Liver (tissue), 9 donors: ENCODE data around the gene DAP3. TPM values are rescaled to one million over a fixed set of nuclear protein-coding genes. Genes with fewer than 3 reads are reported as not detected.

Source experiments
- DNase-seq: peaks from one replicate; pipeline ENCODE4 v3.0.0-alpha.2; 2017; ENCODE audit warnings: low spot score
- H3K27ac ChIP-seq, 2 donors: one replicate each; pipeline ENCODE4 v1.7.0; 2013; ENCODE audit warnings: inconsistent platforms in 2 of 2, low read length in 2 of 2, control low read depth in 1 of 2, low read depth in 1 of 2, mild to moderate bottlenecking in 1 of 2
- H3K27me3 ChIP-seq, 4 donors: one replicate each; pipeline versions ENCODE4 v1.6.1 to v1.7.0; 2013; ENCODE audit warnings: low read length in 3 of 4, inconsistent platforms in 1 of 4, mild to moderate bottlenecking in 1 of 4, moderate library complexity in 1 of 4; ENCODE audit not compliant: control insufficient read depth in 4 of 4, insufficient read depth in 4 of 4
- H3K36me3 ChIP-seq, 4 donors: one replicate each; pipeline versions ENCODE4 v1.6.1 to v1.7.0; 2013; ENCODE audit warnings: low read length in 3 of 4, mild to moderate bottlenecking in 3 of 4, low read depth in 1 of 4, moderate library complexity in 1 of 4; ENCODE audit not compliant: control insufficient read depth in 4 of 4, insufficient read depth in 3 of 4
- H3K4me1 ChIP-seq, 4 donors: one replicate each; pipeline versions ENCODE4 v1.6.1 to v1.7.0; 2013; ENCODE audit warnings: low read length in 3 of 4, mild to moderate bottlenecking in 3 of 4, moderate library complexity in 1 of 4; ENCODE audit not compliant: control insufficient read depth in 4 of 4, insufficient read depth in 4 of 4
- H3K4me3 ChIP-seq, 3 donors: one replicate each; pipeline versions ENCODE4 v1.6.1 to v1.7.0; 2013; ENCODE audit warnings: low read length in 3 of 3, control low read depth in 1 of 3, low read depth in 1 of 3, mild to moderate bottlenecking in 1 of 3
- H3K9ac ChIP-seq, 2 donors: one replicate each; pipeline ENCODE4 v1.7.0; 2013; ENCODE audit warnings: low read length in 2 of 2, mild to moderate bottlenecking in 2 of 2, moderate library complexity in 2 of 2, control low read depth in 1 of 2, low read depth in 1 of 2
- H3K9me3 ChIP-seq, 4 donors: one replicate each; pipeline versions ENCODE4 v1.6.1 to v1.7.0; 2013; ENCODE audit warnings: low read length in 3 of 4; ENCODE audit not compliant: control insufficient read depth in 4 of 4
- ATF3 ChIP-seq: IDR thresholded peaks from 2 replicates; pipeline ENCODE4 v1.6.1; 2016; ENCODE audit warnings: antibody characterized with exemption
- CTCF ChIP-seq: fragments of 150-350 bp; IDR thresholded peaks from 2 replicates; pipeline ENCODE4 v1.5.1; 2017; ENCODE audit warnings: improper control_type of control experiment, low read depth, low read length; ENCODE audit not compliant: missing input control
- EGR1 ChIP-seq, 2 donors: IDR thresholded peaks; 2 replicates each; pipeline ENCODE4 v1.6.1; 2016 to 2018; ENCODE audit warnings: antibody characterized with exemption in 2 of 2, low read depth in 2 of 2
- FOXA1 ChIP-seq: IDR thresholded peaks from 2 replicates; pipeline ENCODE4 v1.6.1; 2016; ENCODE audit warnings: antibody characterized with exemption
- FOXA2 ChIP-seq: IDR thresholded peaks from 2 replicates; pipeline ENCODE4 v1.6.1; 2016; ENCODE audit warnings: antibody characterized with exemption
- GABPA ChIP-seq, 2 donors: IDR thresholded peaks in 1 of 2; conservative IDR thresholded peaks in 1 of 2; 2 replicates each; pipeline ENCODE4 v1.6.1; 2016; ENCODE audit warnings: antibody characterized with exemption in 2 of 2, mild to moderate bottlenecking in 1 of 2, moderate library complexity in 1 of 2
- HNF4A ChIP-seq, 2 donors: conservative IDR thresholded peaks; 2 replicates each; pipeline ENCODE4 v1.6.1; 2016; ENCODE audit warnings: antibody characterized with exemption in 2 of 2, mild to moderate bottlenecking in 2 of 2
- HNF4G ChIP-seq: IDR thresholded peaks from 2 replicates; pipeline ENCODE4 v1.6.1; 2016; ENCODE audit warnings: antibody characterized with exemption
- JUND ChIP-seq, 2 donors: IDR thresholded peaks; 2 replicates each; pipeline ENCODE4 v1.6.1; 2016; ENCODE audit warnings: antibody characterized with exemption in 2 of 2
- MAX ChIP-seq: IDR thresholded peaks from 2 replicates; pipeline ENCODE4 v1.6.1; 2016; ENCODE audit warnings: antibody characterized with exemption
- NR2F2 ChIP-seq: IDR thresholded peaks from 2 replicates; pipeline ENCODE4 v1.6.1; 2016; ENCODE audit warnings: antibody characterized with exemption
- RAD21 ChIP-seq, 2 donors: IDR thresholded peaks; 2 replicates each; pipeline ENCODE4 v1.6.1; 2016; ENCODE audit warnings: antibody characterized with exemption in 2 of 2, mild to moderate bottlenecking in 2 of 2
- REST ChIP-seq: IDR thresholded peaks from 2 replicates; pipeline ENCODE4 v1.6.1; 2016; ENCODE audit warnings: antibody characterized with exemption, mild to moderate bottlenecking
- RXRA ChIP-seq, 2 donors: IDR thresholded peaks; 2 replicates each; pipeline ENCODE4 v1.6.1; 2017 to 2018; ENCODE audit warnings: antibody characterized with exemption in 2 of 2, mild to moderate bottlenecking in 1 of 2
- SP1 ChIP-seq: IDR thresholded peaks from 2 replicates; pipeline ENCODE4 v1.6.1; 2018; ENCODE audit warnings: antibody characterized with exemption, mild to moderate bottlenecking
- TAF1 ChIP-seq: conservative IDR thresholded peaks from 2 replicates; pipeline ENCODE4 v1.6.1; 2016; ENCODE audit warnings: antibody characterized with exemption, mild to moderate bottlenecking
- YY1 ChIP-seq: IDR thresholded peaks from 2 replicates; pipeline ENCODE4 v1.6.1; 2016; ENCODE audit warnings: antibody characterized with exemption, mild to moderate bottlenecking
- ZBTB33 ChIP-seq: IDR thresholded peaks from 2 replicates; pipeline ENCODE4 v1.6.1; 2016; ENCODE audit warnings: antibody characterized with exemption
- WGBS: extraction: QIAGEN DNeasy Blood & Tissue Kit; methylation state at CpG from one replicate; pipeline ENCODE4 v1.1.7; 2013; 5-methylcytosine and 5-hydroxymethylcytosine counted together
- polyA plus RNA-seq, 2 donors: library from polyadenylated mRNA; stranded (reverse) in 1 of 2; unstranded in 1 of 2; fragments of 200-250 nt in 1 of 2; fragments of >200 nt in 1 of 2; fragmentation: Nextera tagmentation in 1 of 2; extraction: Ambion mirVana in 1 of 2; gene quantifications; one replicate each; pipeline versions ENCODE4 v1.2.1 to v1.2.3, GENCODE V29; 2013 to 2015
- total RNA-seq, 2 donors: library from RNA; depleted of rRNA; stranded (reverse); fragments of >200 nt; gene quantifications; one replicate each; pipeline ENCODE4 v1.2.3, GENCODE V29; 2014
- donor health status: healthy.
- donor health status: healthy.
- donor health status: healthy.
- donor health status: healthy.
- donor health status: healthy.

Gene DAP3
- total and polyA plus RNA-seq, 4 donors = 43.1 to 59.3 (median 57.3) TPM

- no peaks in the 10 kb centered on the region for H3K9me3 ChIP-seq
- no peak for TF ChIP-seq ZBTB33
- TF ChIP-seq JUND (IDR thresholded peaks at IDR 0.05) = no peak
- TF ChIP-seq RXRA (IDR thresholded peaks at IDR 0.05) = no peak
- no peak for TF ChIP-seq MAX
- no peak for TF ChIP-seq ATF3
- no peak for TF ChIP-seq RAD21 (IDR thresholded peaks at IDR 0.05)
- no peak for TF ChIP-seq NR2F2
- TF ChIP-seq EGR1 (IDR thresholded peaks at IDR 0.05; ENCODE audit: low read depth in 2 of 2) = no peak
- TF ChIP-seq FOXA1 = no peak
- no peak for TF ChIP-seq HNF4A (conservative IDR thresholded peaks at IDR 0.05)
- TF ChIP-seq YY1 = no peak
- no peak for TF ChIP-seq SP1
- TF ChIP-seq FOXA2 = no peak
- TF ChIP-seq REST = no peak
- no peak for TF ChIP-seq GABPA (IDR thresholded peaks at IDR 0.05 in 1 of 2, conservative IDR thresholded peaks at IDR 0.05 in 1 of 2)
- TF ChIP-seq TAF1 = no peak
- TF ChIP-seq CTCF = no peak
- TF ChIP-seq HNF4G = no peak
- no peaks in the 10 kb centered on the region for H3K4me1 ChIP-seq
- no peak for DNase-seq
- no peak overlapping the region for H3K4me3 ChIP-seq
- H3K9ac ChIP-seq = no peak overlapping the region
- 96% methylated on average over 4 of the region's 4 CpGs for WGBS
- no peak overlapping the region for H3K27ac ChIP-seq
- no peaks in the 10 kb centered on the region for H3K27me3 ChIP-seq
- peaks cover 11 to 62% (median 49%) of the 10 kb centered on the region in 4 donors for H3K36me3 ChIP-seq
These were observed 71.2 kb downstream of the DAP3 start for GRCh38 chr1:155759966-155760630.
